K562 (cell line): ENCODE data around the gene NEDD4L. TPM values are rescaled to one million over a fixed set of nuclear protein-coding genes. Genes with fewer than 3 reads are reported as not detected.

Source experiments
- ARID4B ChIP-seq: sonication (generic); formaldehyde crosslinking; IDR thresholded peaks from 2 replicates; pipeline ENCODE4 v1.8.0; 2022; ENCODE audit warnings: mild to moderate bottlenecking, missing genetic modification reagents
- BACH1 ChIP-seq: fragments of 200-800 bp; sonication (Bioruptor generic); IDR thresholded peaks from 2 replicates; pipeline ENCODE4 v1.6.1; 2016; ENCODE audit warnings: missing genetic modification characterization, missing compliant biosample characterization
- CEBPB ChIP-seq: fragments of 450-650 bp; IDR thresholded peaks from 2 replicates; pipeline ENCODE4 v1.6.1; 2016; ENCODE audit warnings: missing genetic modification characterization, missing compliant biosample characterization
- FOS ChIP-seq: IDR thresholded peaks from 3 replicates; pipeline ENCODE4 v1.6.1; 2011; ENCODE audit not compliant: insufficient read length; ENCODE audit errors: extremely low read depth
- HNRNPK ChIP-seq: fragments of 200-400 bp; formaldehyde crosslinking; IDR thresholded peaks from one replicate; pipeline ENCODE4 v1.6.1; 2018; ENCODE audit warnings: mild to moderate bottlenecking, low read depth, low read length; ENCODE audit not compliant: poor library complexity, severe bottlenecking
- RBM34 ChIP-seq: fragments of 200-400 bp; formaldehyde crosslinking; IDR thresholded peaks from 2 replicates; pipeline ENCODE4 v1.6.1; 2018; ENCODE audit warnings: low read length, borderline replicate concordance; ENCODE audit not compliant: insufficient read depth
- SAFB2 ChIP-seq: fragments of 200-400 bp; formaldehyde crosslinking; IDR thresholded peaks from 2 replicates; pipeline ENCODE4 v1.6.1; 2018; ENCODE audit warnings: borderline replicate concordance, low read length, low read depth, moderate library complexity; ENCODE audit not compliant: severe bottlenecking
- SMARCE1 ChIP-seq: fragments of 450-650 bp; IDR thresholded peaks from 2 replicates; pipeline ENCODE4 v1.7.1; 2016; ENCODE audit warnings: mild to moderate bottlenecking
- STAG1 ChIP-seq: sonication (generic); formaldehyde crosslinking; IDR thresholded peaks from 2 replicates; pipeline ENCODE4 v1.5.0; 2020; ENCODE audit warnings: missing genetic modification reagents, borderline replicate concordance
- TEAD2 ChIP-seq: fragments of 450-650 bp; IDR thresholded peaks from 2 replicates; pipeline ENCODE4 v1.6.1; 2016; ENCODE audit warnings: missing genetic modification characterization, control low read depth, missing compliant biosample characterization
- XRCC5 ChIP-seq: fragments of 200-400 bp; formaldehyde crosslinking; IDR thresholded peaks from 2 replicates; pipeline ENCODE4 v1.6.1; 2017; ENCODE audit warnings: low read depth, mild to moderate bottlenecking, low read length
- ZNF449 ChIP-seq: fragments of 250-450 bp; sonication (Bioruptor Pico); IDR thresholded peaks from 2 replicates; pipeline ENCODE4 v1.8.0; 2022; ENCODE audit warnings: moderate library complexity, mild to moderate bottlenecking, inconsistent platforms
- ZNF586 ChIP-seq: fragments of 450-650 bp; formaldehyde crosslinking; conservative IDR thresholded peaks from 2 replicates; pipeline ENCODE4 v1.4.0; 2020; ENCODE audit warnings: mild to moderate bottlenecking, moderate library complexity
- polyA plus RNA-seq, 8 experiments: library from polyadenylated mRNA; depleted of rRNA in 4 of 8; stranded (reverse) in 5 of 8; unstranded in 3 of 8; fragments of >200 nt; fragmentation: Nextera tagmentation in 2 of 8; fragmentation: Illumina TruSeq in 1 of 8; extraction: Ambion mirVana in 2 of 8; extraction: Trizol in 1 of 8; gene quantifications; 2 replicates each; pipeline versions ENCODE4 v1.2.1 to v1.2.3, GENCODE V29; 2011 to 2014; ENCODE audit warnings: inconsistent platforms in 1 of 8, missing spikeins in 1 of 8
- total RNA-seq, 7 experiments: library from RNA; depleted of rRNA in 6 of 7; stranded (reverse); fragments of >200 nt in 6 of 7; fragmentation: Illumina TruSeq in 2 of 7; extraction: Trizol in 2 of 7; gene quantifications; 2 replicates each; pipeline versions ENCODE4 v1.2.1 to v1.2.3, GENCODE V29; 2011 to 2021; ENCODE audit warnings: low replicate concordance in 1 of 7

The NEDD4L gene
- total and polyA plus RNA-seq, 9 of the 15 experiments (the other 6 are each of a cell fraction or from before 2014, with no cell fraction given) = 8.1 to 33.4 (median 19.9) TPM

- TF ChIP-seq ARID4B (CRISPR knock-in tag) = no peak
- no peak for TF ChIP-seq HNRNPK
- peak; percentile 73; the same call in 1 of the 2 replicates for TF ChIP-seq BACH1 (tag)
- no peak for TF ChIP-seq RBM34
- no peak for TF ChIP-seq FOS
- peak; percentile 86 for TF ChIP-seq CEBPB (tag)
- TF ChIP-seq XRCC5 = no peak
- no peak for TF ChIP-seq SAFB2
- TF ChIP-seq STAG1 (CRISPR knock-in tag) = no peak
- no peak for TF ChIP-seq ZNF586
- TF ChIP-seq SMARCE1 = peak; percentile 30; the same call in 1 of the 2 replicates
- TF ChIP-seq TEAD2 = peak; percentile 47; the same call in 1 of the 2 replicates
- TF ChIP-seq ZNF449 (CRISPR knock-in tag) = no peak
Measured at GRCh38 chr18:58054041-58054781, 10.2 kb downstream of the NEDD4L start (continued).
